Inferior parietal cortex (tissue), 1 donor: ENCODE data around the gene TOM1L2.

Source experiments
- DNase-seq: peaks from one replicate; pipeline ENCODE4 v3.0.0-alpha.2; 2016; ENCODE audit errors: extremely low spot score

TOM1L2 gene

GRCh38 chr17:17807440-17807839 is 164.8 kb downstream of the TOM1L2 start:
- no peak for DNase-seq

- no peak for DNase-seq
These were observed 165.5 kb downstream of the TOM1L2 start for GRCh38 chr17:17806611-17807274.

GRCh38 chr17:17806035-17806434 is 166.2 kb downstream of the TOM1L2 start:
- no peak for DNase-seq

- DNase-seq, result no peak
These were observed 166.6 kb downstream of the TOM1L2 start for GRCh38 chr17:17805575-17805974.

- DNase-seq, result no peak
These were observed 168.2 kb downstream of the TOM1L2 start for GRCh38 chr17:17804007-17804406.

GRCh38 chr17:17801800-17802481 is 170.3 kb downstream of the TOM1L2 start:
- DNase-seq, result no peak

- no peak for DNase-seq
These were observed 171.6 kb downstream of the TOM1L2 start for GRCh38 chr17:17800504-17801021.

GRCh38 chr17:17798573-17799255 is 173.5 kb downstream of the TOM1L2 start:
- no peak for DNase-seq

GRCh38 chr17:17798010-17798556 is 174.1 kb downstream of the TOM1L2 start:
- DNase-seq, result no peak

GRCh38 chr17:17797119-17797809 is 174.9 kb downstream of the TOM1L2 start:
- DNase-seq, result no peak

- no peak for DNase-seq
These were observed 175.5 kb downstream of the TOM1L2 start for GRCh38 chr17:17796787-17797061.

- DNase-seq, result no peak
These were observed 176.0 kb downstream of the TOM1L2 start for GRCh38 chr17:17795946-17796786.

GRCh38 chr17:17795296-17795695 is 176.9 kb downstream of the TOM1L2 start:
- DNase-seq, result no peak

- no peak for DNase-seq
These were observed 177.8 kb downstream of the TOM1L2 start for GRCh38 chr17:17794382-17794781.
